SU-DHL-6 (cell line): Measurements from ENCODE around the gene PPP2R5D.

Experiments used
- CTCF ChIP-seq: fragments of 200-600 bp; sonication (generic); IDR thresholded peaks from one replicate; pipeline ENCODE4 v1.5.1; 2017; ENCODE audit warnings: antibody characterized with exemption, mild to moderate bottlenecking, low read length, moderate library complexity; ENCODE audit not compliant: insufficient read depth, poor library complexity, severe bottlenecking
- EZH2phosphoT487 ChIP-seq: fragments of 200-600 bp; sonication (generic), shearing (Covaris generic); conservative IDR thresholded peaks from 2 replicates; pipeline ENCODE4 v1.6.1; 2018; ENCODE audit warnings: mild to moderate bottlenecking, antibody characterized with exemption, low read length, moderate library complexity, mixed read lengths

GRCh38 chr6:43013843-43014433, 29.6 kb downstream of the PPP2R5D start, which contains the start of the genes KLHDC3 and MEA1:
- no peak for TF ChIP-seq CTCF
- no peak for TF ChIP-seq EZH2phosphoT487
